HG03025 (cell line): Measurements from ENCODE around the gene SFTA2.
"Not testable (repeated sequence)": the region's sequence is repeated elsewhere in the genome, so short reads cannot be mapped to it uniquely, and the experiment has no call there.

Source experiments
- ATAC-seq: cut with Tn5 transposase; IDR thresholded peaks from one replicate; pipeline ENCODE4 v1.9.1; 2021; ENCODE audit warnings: mild to moderate bottlenecking, moderate library complexity; ENCODE audit not compliant: unreplicated experiment, low FRiP score

The SFTA2 gene

DNA sequence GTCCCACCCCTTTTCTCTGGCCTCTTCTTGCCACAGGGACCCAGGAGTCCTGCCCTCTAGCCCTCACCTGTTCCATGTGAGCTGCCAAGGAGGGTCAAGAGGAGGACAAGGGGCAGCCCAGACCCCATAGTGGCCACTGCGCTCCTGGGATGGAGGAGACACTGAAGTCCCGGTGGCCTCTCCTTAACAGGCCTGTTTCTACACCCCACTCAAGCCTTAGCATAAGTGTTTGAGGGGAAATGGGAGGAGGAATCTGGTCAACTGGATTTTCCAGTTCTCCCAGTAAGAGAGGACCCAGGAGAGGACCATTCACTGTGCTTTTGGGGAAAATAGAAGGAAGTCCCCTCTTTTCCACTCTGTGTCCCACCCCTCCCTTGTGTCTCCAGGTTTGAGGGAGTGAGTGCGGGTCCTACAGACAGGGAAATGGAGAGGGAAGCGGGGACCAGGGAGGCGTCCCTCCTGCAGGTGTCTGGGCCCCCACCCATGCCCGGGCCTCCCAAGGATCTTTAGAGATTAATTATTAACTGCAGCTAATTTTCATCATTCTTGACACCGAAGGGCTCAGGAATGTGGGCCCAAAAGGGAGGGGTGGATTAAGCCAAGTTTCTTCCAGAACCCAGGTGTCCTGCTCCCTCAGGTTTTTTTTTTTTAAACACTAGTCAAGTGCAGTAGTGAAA is at the start of gene SFTA2:
SFTA2 (minus strand) TSS at position 202 of the 677 bp plus-strand sequence; CDS start at position 128, 74 bp downstream.
- no peak for ATAC-seq

GRCh38 chr6:30979690-30980089 is 47.7 kb upstream of the SFTA2 start:
- ATAC-seq: no peak

DNA sequence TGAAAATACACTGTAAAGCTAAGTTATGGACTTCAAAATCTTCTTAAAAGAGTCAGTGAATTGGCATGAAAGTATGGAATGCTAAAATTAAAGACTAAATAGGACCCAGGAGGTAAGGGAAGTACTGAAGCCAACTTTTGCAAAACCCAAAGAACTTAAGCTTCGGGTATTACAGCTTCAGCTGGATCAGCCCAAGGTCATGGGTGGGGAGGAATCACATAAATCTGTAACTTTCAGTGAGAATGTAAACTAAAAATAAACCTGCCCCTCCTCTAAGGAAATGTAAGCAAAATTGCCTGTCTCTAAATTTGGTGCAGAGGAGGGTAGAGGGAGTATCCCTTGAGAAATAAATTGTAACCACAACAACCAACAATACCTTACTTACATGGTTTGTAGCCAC is 47.2 kb upstream of the SFTA2 start:
- no peak for ATAC-seq

- ATAC-seq: no peak
Measured at GRCh38 chr6:30974490-30975252, 42.7 kb upstream of the SFTA2 start.

DNA sequence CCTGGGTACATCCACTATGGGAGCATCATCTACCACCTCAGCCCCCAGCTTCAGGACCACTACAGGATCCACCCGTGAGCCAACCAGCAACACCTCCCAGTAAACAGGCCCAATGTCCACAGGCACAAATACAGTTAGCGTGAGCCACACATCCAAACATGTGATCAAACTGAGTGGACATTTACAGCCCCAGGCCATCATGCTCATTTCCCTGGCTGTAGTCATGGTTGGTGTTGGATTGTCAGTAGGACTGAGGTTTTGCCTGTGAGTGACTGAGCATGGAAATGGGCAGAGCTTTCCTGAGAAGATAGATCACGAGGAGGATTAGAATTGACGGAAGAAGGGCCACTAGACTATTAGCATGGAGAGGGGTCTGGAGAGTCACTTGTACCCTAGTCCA is 40.8 kb upstream of the SFTA2 start:
- no peak for ATAC-seq

GRCh38 chr6:30970946-30971345 is 39.0 kb upstream of the SFTA2 start:
- no peak for ATAC-seq

GRCh38 chr6:30969171-30969570 is 37.2 kb upstream of the SFTA2 start:
- ATAC-seq: not testable (repeated sequence)

DNA sequence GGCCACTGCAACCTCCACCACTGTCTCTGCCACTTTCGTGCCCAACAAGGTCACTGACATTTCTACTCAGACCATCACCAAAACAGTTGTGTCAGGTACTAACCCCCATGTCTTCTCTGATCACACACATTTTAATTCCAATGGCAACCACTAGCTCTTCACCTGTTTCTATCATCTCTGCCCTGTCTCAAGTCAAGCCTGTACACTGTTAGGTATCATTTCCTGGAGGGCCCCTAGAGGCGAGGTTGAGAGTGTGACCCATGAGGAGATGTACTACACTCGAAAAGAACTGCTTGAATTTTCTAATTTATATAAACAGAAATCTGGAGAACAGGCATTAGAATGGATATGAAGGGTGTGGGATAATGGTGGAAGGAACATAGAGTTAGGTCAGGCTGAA is 34.2 kb upstream of the SFTA2 start:
- no peak for ATAC-seq

GRCh38 chr6:30965140-30965601 is 33.2 kb upstream of the SFTA2 start:
- ATAC-seq: no peak

DNA sequence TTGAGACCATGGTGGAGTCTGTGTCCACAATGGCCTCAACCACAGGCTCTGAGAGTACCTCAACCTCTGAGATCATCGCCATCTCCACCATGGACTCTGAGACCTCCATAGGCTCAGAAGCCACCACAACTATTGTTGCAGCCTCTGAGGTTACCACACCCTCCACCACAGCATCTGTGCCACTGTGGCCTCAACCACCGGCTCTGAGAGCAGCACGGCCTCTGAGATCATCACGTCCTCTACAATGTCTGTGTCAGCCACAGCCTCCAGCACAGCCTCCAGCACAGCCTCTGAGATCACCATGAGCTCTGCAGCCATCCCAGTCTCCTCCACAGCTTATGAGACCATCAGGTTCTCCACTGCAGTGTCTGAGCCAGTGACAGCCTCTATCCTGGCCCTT is 32.1 kb upstream of the SFTA2 start:
- no peak for ATAC-seq

GRCh38 chr6:30963641-30964040 is 31.7 kb upstream of the SFTA2 start:
- ATAC-seq: no peak

- no peak for ATAC-seq
Measured at GRCh38 chr6:30962716-30963115, 30.7 kb upstream of the SFTA2 start.

GRCh38 chr6:30960907-30961673 is 29.1 kb upstream of the SFTA2 start:
- ATAC-seq: no peak

- no peak for ATAC-seq
Measured at GRCh38 chr6:30957716-30958115, 25.7 kb upstream of the SFTA2 start.

GRCh38 chr6:30955367-30956042 is 23.5 kb upstream of the SFTA2 start:
- peak; percentile 58 for ATAC-seq

GRCh38 chr6:30954631-30955366 is 22.8 kb upstream of the SFTA2 start:
- no peak for ATAC-seq

DNA sequence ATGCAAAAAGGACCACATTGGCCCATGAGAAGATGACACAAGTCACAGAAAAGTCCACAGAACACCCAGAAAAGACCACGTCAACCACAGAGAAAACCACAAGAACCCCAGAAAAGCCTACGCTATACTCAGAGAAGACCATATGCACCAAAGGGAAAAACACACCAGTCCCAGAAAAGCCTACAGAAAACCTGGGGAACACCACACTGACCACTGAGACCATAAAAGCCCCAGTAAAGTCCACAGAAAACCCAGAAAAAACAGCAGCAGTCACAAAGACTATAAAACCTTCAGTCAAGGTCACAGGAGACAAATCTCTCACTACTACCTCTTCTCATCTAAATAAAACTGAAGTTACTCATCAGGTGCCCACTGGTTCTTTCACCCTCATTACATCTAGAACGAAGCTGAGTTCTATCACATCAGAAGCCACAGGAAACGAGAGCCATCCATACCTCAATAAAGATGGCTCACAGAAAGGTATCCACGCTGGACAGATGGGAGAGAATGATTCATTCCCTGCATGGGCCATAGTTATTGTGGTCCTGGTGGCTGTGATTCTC is 20.0 kb upstream of the SFTA2 start:
- no peak for ATAC-seq

DNA sequence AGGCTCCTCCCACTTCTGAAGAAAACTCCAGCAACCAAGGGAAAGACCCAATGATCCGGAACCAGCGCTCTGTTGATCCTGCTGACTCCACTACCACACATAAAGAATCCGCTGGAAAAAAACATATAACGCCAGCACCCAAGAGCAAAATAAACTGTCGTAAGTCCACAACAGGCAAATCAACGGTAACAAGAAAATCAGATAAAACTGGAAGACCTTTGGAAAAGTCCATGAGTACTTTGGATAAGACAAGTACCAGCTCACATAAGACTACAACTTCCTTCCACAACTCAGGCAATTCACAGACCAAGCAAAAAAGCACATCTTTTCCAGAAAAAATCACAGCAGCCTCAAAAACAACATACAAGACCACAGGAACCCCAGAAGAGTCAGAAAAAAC is 16.8 kb upstream of the SFTA2 start:
- ATAC-seq: no peak

DNA sequence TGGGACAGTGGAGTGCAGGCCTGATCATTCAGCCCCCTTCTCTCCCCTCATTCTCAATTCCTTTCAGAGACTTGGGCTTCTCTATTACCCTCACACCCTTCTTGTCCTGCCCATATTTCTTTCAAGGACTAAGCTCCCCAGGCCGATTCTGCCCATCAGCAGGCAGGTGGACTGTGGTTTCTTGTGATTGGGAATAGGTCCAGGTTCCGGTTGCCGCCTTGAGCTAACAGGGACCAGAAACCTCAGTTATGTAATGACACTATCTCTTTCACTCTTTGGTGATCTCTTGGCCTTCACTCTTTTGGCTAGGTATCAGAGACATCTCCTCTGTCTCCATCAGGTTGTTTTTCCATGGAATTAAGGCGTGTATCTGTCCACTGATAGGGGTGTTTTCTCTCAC is 15.3 kb upstream of the SFTA2 start:
- no peak for ATAC-seq

DNA sequence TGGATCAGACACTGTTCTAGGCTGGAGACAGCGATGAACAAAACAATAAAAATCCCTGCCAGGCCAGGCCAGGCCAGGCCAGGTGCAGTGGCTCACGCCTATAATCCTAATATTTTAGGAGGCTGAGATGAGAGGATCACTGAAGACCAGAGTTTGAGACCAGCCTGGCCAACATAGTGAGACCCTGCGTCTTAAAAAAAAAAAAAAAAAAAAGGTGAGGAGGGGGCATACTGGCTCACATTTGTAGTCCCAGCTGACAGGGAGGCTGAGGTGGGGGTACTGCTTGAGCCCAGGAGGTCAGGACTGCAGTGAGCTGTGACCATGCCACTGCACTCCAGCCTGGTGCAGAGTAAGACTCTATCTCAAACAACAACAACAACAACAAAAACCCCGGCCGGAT is 13.3 kb upstream of the SFTA2 start:
- no peak for ATAC-seq
